ENCODE data around the gene UBE2G1. TPM values are rescaled to one million over a fixed set of nuclear protein-coding genes. Genes with fewer than 3 reads are reported as not detected.
"Not testable (repeated sequence)": the region's sequence is repeated elsewhere in the genome, so short reads cannot be mapped to it uniquely, and the experiment has no call there.

UBE2G1 gene
- total RNA-seq, 4 donors from 2014 or later: 52.5 to 88.2 (median 73.5) TPM

DNA sequence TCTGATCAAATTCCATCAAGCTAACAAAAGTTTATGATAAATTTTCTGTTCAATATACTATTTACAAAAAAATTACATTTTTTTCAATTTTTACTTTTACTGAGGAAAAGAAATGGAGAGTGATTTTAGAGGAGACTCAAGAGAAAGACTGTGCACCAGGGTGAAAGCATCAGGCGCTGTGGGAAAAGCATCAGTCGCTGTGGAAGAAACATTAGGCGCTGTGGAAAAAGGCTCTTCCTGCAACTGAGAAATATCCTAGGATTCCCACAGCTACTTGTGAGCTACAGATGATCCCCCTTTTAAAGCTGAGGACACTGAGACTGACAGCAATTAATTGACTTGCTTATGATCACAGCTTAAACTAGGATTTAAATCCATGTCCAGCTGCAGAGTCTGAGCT, 107.6 kb downstream of the UBE2G1 start:
- H3K27me3 ChIP-seq: no peaks in the 10 kb centered on the region

DNA sequence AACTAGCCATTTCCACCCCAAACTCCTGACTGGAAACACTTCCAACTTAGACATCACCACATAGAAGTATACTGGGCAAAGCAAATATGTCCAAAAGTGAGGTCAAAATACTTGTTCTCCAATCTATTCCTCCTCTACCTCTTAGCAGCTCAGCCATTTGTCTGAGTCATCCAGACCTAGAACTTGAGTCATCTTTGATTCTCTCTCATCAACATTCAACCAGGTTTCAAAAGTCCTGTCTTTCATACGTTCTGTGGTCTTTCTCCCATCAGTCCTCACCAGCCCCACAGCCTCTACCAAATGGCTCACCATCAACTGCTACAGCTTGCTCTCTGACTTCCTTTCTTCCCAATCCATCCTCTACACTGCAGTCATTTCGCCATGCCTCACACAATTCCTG, 109.5 kb downstream of the UBE2G1 start:
- intact Hi-C loops (cut with DNase I): no loop called here

More for the DNA sequence above, 107.6 kb downstream of the UBE2G1 start:
- peaks cover 0 to 17% (median 0%) of the 10 kb centered on the region in 3 donors for H3K36me3 ChIP-seq
- WGBS, 2 donors: 97% methylated on average over 3 of the region's 3 CpGs
- no peak for TF ChIP-seq POLR2A (IDR thresholded peaks at IDR 0.05)
- TF ChIP-seq CTCF (IDR thresholded peaks at IDR 0.05): no peak
- intact Hi-C loops (cut with DNase I): no loop called here
- peaks cover 0 to 14% (median 12%) of the 10 kb centered on the region in 3 donors for H3K9me3 ChIP-seq
- no peak overlapping the region for H3K4me3 ChIP-seq
- no peak for DNase-seq
- H3K4me1 ChIP-seq: peaks cover 12 to 24% (median 15%) of the 10 kb centered on the region in 3 donors
- no peak overlapping the region for H3K27ac ChIP-seq

DNA sequence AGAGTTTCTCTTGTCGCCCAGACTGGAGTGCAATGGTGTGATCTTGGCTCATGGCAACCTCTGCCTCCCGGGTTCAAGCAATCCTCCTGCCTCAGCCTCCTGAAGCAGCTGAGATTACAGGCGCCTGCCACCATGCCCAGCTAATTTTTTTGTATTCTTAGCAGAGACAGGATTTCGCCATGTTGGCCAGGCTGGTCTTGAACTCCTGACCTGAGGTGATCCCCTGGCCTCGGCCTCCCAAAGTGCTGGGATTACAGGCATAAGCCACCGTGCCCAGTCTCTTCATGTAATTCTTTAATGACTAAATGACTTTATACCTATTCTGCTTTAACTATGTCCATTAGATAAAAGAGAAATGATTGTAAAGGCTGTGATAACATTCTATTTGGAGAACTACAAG, 111.2 kb downstream of the UBE2G1 start:
- H3K27me3 ChIP-seq; H3K27ac ChIP-seq; DNase-seq; H3K4me1 ChIP-seq; intact Hi-C loops (cut with DNase I); H3K4me3 ChIP-seq: not testable (repeated sequence)
- H3K9me3 ChIP-seq: peaks cover 0 to 14% (median 12%) of the 10 kb centered on the region in 3 donors
- WGBS, 2 donors: 91 to 96% methylated on average over 3 to 4 of the region's 6 CpGs
- peaks cover 0 to 16% (median 0%) of the 10 kb centered on the region in 3 donors for H3K36me3 ChIP-seq

More for the DNA sequence above, 109.5 kb downstream of the UBE2G1 start:
- no peak overlapping the region for H3K4me3 ChIP-seq
- H3K27me3 ChIP-seq: no peaks in the 10 kb centered on the region
- peaks cover 0 to 14% (median 12%) of the 10 kb centered on the region in 3 donors for H3K9me3 ChIP-seq
- no peak for DNase-seq
- H3K4me1 ChIP-seq: peaks cover 2 to 12% (median 5%) of the 10 kb centered on the region in 3 donors
- WGBS, 2 donors: 53 to 78% methylated on average over 2 of the region's 2 CpGs
- no peak overlapping the region for H3K27ac ChIP-seq
- H3K36me3 ChIP-seq: peaks cover 0 to 17% (median 0%) of the 10 kb centered on the region in 3 donors
- TF ChIP-seq CTCF (IDR thresholded peaks at IDR 0.05) (no peak), POLR2A (IDR thresholded peaks at IDR 0.05) (no peak)

- intact Hi-C loops (cut with DNase I): no loop called here
- no peak for DNase-seq
- no peak for TF ChIP-seq CTCF (IDR thresholded peaks at IDR 0.05)
- TF ChIP-seq POLR2A (IDR thresholded peaks at IDR 0.05): no peak
- no peaks in the 10 kb centered on the region for H3K27me3 ChIP-seq
- no peaks in the 10 kb centered on the region for H3K36me3 ChIP-seq
- peaks cover 7 to 40% (median 31%) of the 10 kb centered on the region in 3 donors for H3K4me1 ChIP-seq
- H3K27ac ChIP-seq: no peak overlapping the region
- H3K9me3 ChIP-seq: no peaks in the 10 kb centered on the region
- 71 to 81% methylated on average over 2 of the region's 2 CpGs for whole genome bisulfite sequencing, 2 donors
- no peak overlapping the region for H3K4me3 ChIP-seq
Measured at GRCh38 chr17:4250887-4251286, 115.6 kb downstream of the UBE2G1 start.

DNA sequence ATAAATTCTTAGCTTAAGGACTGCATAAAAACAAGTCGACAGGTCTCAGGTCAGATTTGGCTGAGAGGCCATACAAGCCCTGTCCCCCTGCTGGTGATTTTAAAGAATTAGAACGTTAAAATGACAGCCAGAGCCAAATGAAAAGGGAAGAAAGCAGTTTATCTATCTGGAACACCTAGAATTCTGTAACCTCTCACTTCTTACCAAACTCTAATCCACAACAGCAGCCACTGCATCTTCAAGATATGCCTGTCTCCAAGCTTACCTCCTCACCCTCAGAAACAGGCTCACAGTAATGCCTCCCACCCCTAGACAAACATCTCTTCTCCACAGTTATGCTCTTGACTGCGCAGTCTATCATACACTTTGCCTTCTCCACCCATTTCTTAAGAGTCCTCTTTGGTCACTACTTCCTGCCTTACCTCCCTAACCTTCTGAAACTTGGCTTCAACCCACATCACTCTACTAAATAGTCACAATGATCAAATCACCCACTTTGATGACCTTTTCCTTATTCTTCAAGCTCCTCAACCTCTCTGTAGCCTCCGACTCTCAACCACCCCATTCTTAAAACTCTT, 116.9 kb downstream of the UBE2G1 start:
- intact Hi-C loops (cut with DNase I): no loop called here
- Histone ChIP-seq H3K4me3 (no peak overlapping the region), H3K4me1 (peaks cover 7 to 40% (median 31%) of the 10 kb centered on the region in 3 donors), H3K36me3 (no peaks in the 10 kb centered on the region), H3K27me3 (no peaks in the 10 kb centered on the region), H3K27ac (peak overlapping the region in 1 of 4 donors; percentile 86), H3K9me3 (no peaks in the 10 kb centered on the region)
- TF ChIP-seq CTCF (IDR thresholded peaks at IDR 0.05) (peak in 4 of 6 experiments; percentile 31 to 50 (median 45)), POLR2A (IDR thresholded peaks at IDR 0.05) (no peak)
- 47 to 52% methylated on average over 4 of the region's 4 CpGs for WGBS, 2 donors
- no peak for DNase-seq

Measured in esophagus squamous epithelium (tissue), 5 donors.